T47D (cell line): ENCODE results near the gene TBCD.

Experiments used
- DNase-seq, 2 experiments: peaks; one replicate each; pipeline versions ENCODE4 v3.0.0 to v3.0.0-alpha.2; 2011 to 2012; ENCODE audit warnings: low read depth in 1 of 2, low spot score in 1 of 2
- JUND ChIP-seq: IDR thresholded peaks from 2 replicates; pipeline ENCODE4 v1.6.1; 2012; ENCODE audit warnings: low read depth
- in situ Hi-C: cut with HindIII; loops from 2 replicates; pipeline ENCODE4 v1.10.0; 2016; ENCODE audit warnings: low sequenced_read_pairs, low pct_unique_long_range_greater_than_20kb

TBCD gene

DNA sequence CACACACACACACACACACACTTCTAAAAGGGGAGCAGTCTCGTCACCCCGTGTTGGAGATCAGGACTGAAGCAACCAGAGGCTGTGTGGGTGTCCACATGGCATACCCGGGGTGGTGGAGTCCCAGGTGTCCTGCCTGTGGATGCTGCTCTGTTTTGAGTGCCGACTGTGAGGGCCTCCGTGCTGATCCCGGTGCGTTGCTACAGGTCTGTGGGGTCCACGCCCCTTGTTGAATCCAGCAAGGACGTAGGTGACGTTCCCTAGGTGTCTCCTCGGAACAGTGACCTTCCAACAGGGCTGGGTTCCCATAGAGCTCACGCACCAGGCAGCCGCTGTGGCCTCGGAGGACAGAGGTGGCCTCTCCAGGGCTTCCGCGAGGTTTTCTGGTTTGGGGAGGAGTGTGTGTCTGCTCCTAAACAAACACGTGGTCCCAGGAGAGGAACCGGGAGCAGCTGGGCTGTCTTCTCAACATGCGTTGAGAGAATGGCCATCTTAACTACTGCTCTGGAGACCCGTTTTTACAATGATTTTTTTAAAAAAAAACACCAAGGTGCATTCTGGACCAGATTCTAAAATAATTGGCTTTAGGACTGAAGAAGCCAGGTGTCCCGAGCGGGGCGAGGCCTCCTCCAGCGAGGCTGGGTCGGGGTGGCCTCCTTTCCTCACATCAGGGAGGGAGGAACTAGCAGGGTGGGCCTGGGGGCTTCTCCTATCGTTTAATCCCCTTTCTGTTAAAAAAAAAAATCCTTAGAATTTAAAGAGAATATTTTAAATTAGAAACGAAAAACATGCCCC lies 188.6 kb downstream of the TBCD start:
- DNase-seq: no peak
- in situ Hi-C loops: no loop called here
- TF ChIP-seq JUND: no peak

DNA sequence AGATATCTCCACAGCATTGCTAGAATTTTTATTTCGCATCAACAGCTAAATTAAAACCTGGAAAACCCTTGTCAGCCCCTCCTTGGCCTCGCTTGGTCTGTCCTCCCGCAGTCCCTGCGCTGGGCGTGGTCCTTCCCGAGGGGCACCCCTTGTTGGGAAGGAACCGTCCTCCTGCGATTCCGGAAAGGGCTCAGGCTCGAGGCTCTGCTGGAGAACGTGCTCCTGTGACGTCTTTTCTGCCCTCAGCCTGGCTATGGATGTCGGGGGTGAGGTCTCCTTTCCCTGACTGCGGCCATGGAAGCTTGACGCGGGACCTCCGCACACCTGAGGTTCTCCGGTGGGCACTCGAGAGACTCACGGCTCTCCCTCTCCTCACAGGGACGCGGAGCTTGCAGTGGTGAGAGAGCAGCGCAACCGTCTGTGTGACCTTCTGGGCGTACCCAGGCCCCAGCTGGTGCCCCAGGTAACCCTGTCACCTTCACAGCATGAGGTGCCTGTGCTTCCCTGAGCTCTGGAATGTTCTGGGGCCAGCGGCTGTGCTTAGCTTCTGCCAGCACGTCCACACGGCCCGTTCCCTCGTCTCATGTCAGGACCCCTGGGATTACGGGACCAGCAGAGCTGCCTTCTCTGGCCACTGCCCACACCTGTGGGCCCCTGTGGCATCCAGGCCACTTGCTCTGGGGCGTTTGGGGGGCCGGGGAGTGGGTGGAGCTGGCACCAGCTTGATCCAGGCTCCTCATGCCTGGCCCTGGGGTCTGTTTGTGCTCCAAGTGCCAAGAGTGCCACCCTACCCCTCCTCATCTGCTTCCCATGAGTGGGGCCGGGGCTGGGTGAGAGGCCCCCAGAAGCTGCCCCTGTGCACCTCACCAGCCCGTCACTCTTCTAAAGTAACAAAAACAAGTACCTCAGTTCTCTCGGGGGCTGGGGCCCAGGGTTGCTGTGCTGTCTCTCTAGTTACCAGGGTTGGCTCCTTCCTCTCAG lies 189.4 kb downstream of the TBCD start:
- in situ Hi-C loops: no loop called here
- TF ChIP-seq JUND: no peak
- DNase-seq: no peak

DNA sequence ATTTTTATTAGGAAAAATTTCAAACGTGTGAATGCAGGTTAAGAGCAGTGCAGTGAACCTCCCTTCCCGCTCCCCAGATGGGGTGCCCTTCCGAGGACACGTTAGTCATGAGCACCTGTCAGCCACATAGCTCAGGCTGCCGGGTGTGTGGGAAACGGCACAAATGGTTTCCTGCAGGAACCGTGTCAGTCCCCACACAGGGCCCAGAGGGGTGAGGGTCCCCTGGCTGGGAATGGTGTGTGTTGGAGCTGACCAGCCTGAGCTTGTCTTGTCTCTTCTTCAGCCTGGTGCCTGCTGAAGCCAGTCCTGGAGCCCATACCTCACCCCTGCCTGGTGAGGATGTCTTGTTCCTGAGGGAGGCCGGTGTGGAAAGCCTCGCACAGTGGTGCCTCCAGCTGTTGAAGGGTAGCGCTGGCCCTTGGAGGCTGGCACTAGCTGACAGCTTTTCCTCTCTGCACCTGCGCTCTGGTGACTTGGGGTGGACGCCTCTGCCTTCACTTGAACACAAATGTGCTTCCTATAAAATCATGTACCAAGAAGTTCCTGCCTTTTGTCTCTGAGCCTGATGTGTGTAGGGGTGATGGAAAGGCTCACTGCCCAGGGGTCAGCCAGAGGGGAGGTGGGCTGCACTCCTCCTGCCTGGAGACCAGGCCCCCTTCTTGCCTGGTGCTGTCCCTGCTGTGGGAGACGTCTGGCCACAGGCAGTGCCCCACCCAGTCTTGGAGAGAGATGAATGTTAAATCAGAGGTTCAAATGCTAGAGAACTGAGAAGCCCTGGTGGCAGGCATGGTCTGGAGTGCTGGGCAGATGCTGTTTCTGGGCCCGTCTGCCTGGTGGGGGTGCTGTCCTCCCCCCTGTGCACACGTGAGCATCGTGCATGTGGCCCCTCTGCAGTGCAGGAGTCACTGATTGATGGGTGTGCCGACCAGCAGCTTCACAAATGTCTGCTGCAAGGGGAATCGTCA lies 190.6 kb downstream of the TBCD start:
- no peak for DNase-seq
- no peak for TF ChIP-seq JUND
- in situ Hi-C loops: no loop called here

DNA sequence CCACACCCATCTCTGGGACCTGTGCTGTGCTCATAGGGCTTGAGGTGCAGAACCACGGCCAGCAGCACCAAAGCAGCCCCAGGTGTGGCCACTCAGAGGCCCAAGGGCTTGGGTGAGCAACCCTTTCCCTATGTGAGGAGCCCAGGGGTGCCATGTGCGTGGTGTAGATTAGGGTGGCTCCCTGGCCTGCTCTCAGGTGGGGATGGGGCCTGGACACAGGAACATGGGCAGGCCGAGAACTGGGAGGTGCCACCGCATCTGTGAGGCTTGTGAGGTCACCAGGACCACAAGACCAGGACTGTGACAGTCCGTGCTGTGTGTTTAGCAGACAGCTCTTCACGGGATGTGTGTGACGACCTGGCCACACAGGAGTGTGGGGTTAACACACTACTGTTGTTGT lies 191.5 kb downstream of the TBCD start:
- TF ChIP-seq JUND: no peak
- in situ Hi-C loops: no loop called here
- no peak for DNase-seq

DNA sequence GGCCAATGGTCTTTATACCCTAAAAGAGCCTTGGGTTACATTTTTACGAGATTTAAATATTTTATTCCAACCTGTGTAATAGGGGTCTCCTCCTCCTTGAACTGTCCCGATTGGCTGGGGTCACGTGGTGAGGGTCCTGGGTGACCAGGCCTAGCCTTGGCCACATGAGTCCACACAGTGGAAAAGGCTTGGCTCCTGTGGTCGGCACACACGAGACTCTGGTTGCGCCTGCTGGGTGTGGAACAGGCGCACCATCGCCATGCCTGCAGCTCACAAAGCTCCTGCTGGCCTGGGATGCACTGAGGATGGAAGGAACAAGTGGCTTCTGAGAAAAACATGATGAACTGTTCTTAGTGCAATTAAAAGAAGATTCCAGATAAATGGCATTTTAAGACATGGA lies 191.9 kb downstream of the TBCD start:
- in situ Hi-C loops: no loop called here
- no peak for DNase-seq
- TF ChIP-seq JUND: no peak

DNA sequence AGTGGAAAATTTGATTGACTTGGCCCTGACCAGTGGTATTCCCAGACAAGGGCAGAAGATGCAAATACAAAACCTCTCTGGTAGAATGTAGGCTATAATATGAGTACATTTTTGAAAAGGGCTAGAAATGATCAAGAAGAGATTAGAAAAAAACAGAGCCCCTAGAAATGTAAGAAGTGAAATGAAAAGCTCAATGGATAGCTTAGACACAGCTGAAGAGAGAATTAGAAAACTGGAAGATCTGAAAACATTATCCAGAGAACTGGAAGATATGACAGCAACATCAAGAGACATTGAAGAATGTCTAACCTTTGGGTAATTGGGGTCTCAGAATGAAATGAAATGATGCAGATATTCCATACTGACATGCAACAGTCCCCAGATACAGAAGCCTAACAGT lies 193.1 kb downstream of the TBCD start:
- no peak for DNase-seq
- no peak for TF ChIP-seq JUND
- in situ Hi-C loops: no loop called here

DNA sequence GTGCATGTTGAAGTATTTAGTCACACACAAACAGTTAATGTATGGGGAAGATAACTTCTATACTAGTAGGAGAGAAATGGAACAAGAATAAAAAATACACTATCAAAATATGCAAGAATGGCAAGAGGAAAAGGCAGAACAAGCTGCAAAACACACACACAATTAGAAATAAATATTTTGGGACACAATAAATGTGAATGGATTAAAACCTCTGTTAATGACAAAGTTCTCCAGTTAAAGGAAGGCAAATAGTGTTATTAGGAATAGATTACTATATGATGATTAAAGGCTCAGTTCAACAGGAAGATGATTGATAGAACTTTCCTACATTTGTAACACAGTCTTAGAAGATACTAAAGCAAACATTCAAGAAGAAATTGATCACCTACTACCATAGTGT lies 194.2 kb downstream of the TBCD start:
- TF ChIP-seq JUND: no peak
- in situ Hi-C loops: no loop called here
- DNase-seq: no peak

DNA sequence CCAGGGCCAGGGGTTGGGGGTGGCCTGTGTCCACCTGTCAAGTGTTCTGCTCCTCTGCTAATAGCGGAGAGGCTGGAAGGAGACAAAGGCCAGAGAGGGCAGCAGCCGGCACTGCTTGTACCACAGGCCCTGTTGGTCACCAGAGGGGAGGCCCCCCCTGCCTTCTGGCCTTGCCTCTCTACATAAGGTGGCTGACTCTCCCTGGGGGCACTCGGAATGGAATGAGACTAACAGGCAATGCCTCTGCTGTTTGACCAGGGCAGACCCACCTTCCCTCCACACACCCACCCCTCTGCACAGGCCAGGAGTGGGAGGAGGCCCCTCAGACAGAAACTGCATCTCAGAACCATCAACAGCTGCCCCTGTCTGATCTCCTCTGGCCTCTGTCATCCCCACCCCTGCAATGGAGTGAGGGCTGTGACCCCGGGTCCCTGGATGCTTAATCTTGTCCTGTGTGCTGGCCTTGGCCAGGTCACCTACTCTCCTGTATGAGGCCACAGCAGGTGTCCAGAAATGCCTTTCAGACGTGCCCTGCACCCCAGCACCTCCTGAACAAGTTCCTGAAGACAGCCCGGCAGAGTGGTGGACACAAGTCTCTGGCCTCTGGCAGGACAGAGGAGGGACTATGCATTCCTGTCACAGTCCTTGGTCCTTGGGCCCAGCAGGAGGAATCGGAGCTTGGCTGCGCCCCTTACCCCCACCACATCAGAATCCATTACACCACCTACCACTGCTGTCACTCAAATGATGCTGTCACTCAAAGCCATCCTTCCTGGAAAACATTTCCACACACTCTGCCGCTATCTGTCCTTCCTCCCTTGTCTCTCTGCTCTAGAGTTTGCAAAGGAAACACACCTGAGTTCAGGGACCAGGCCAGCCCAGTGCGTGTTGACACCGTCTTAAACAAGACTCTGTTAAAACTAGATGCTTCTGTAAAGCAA lies 195.5 kb downstream of the TBCD start:
- in situ Hi-C loops: no loop called here
- TF ChIP-seq JUND: no peak

DNA sequence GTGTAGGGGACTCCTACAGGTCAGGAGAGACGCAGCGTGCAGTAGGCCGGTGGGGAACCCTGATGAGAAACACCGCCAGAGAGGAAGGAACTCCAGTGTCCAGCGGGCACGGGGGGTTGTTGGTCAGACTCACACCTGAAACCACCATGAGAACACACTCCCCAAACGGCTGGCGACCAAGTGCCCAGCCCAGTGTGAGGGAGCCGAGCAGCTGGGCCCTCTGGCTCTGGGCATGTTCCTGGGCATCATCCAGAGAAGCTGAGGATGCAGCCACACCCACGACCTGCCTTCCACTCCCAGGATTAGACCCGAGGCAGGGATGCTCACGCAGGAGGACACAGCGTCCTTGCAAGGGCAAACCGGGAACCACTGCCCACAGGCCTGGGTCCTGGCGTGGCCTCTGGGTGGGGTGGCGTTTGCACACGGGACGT lies 196.2 kb downstream of the TBCD start:
- no peak for TF ChIP-seq JUND
- DNase-seq: no peak
- in situ Hi-C loops: no loop called here

More for the DNA sequence above, 195.5 kb downstream of the TBCD start:
- DNase-seq: no peak

DNA sequence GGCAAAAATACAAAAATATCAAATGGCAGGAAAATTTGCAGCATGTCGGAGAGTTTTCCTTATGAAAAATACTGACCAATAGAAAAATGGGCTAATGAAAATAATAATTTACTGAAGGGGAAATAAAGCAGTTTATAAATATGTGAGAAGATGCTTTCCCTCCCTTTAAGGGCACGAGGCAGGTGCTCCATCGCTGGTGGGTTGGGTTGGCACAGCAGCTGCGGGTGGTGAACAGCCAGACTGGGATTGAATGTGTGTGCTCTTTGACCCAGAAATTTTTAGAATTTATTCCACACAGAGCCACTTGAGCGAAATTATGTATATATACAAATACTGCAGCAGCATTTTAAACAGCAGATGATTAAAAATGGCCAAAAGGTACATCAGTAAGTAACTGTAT lies 197.1 kb downstream of the TBCD start:
- in situ Hi-C loops: no loop called here
- DNase-seq: no peak
- TF ChIP-seq JUND: no peak

DNA sequence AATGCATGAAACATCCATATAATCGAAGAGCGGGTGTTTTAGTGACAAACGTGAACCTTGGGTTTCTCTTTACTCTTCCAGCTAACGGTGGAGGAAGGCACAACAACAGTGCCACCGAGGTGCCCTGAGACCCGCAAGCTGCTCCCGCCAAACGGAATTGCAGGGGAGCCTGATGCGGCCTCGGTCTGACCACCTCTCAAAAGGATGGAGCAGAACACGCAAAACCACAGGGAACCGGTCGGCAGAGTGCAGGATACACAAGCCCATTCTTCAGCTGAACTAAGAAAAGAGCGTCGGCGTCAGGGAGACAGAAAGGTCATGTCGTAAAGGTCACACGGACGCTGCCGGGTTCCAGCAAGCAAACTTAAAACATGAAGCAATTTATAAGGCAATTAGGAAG lies 197.5 kb downstream of the TBCD start:
- TF ChIP-seq JUND: no peak
- no peak for DNase-seq
- in situ Hi-C loops: no loop called here
